Heart left ventricle (tissue), 16 donors: ENCODE data around the gene ATP2B2. TPM values are rescaled to one million over a fixed set of nuclear protein-coding genes. Genes with fewer than 3 reads are reported as not detected.

ENCODE experiments used
- ATAC-seq, 4 donors: fragments of 200-7000 bp; cut with Tn5 transposase; one replicate each; pipeline ENCODE4 v1.9.1; 2020 to 2022; ENCODE audit warnings: moderate library complexity in 4 of 4, mild to moderate bottlenecking in 3 of 4, moderate number of reproducible peaks in 1 of 4
- DNase-seq, 5 donors: peaks; one replicate each; pipeline ENCODE4 v3.0.0-alpha.2; 2020
- H3K27ac ChIP-seq, 12 donors: fragments of 200-600 bp; sonication (generic) in 4 of 12; one replicate each; pipeline versions ENCODE4 v1.5.0 to v1.8.0; 2016 to 2022; ENCODE audit warnings: mild to moderate bottlenecking in 2 of 12
- H3K27me3 ChIP-seq, 9 donors: fragments of 200-600 bp; sonication (generic) in 2 of 9; one replicate each; pipeline versions ENCODE4 v1.5.1 to v1.8.0; 2016 to 2022; ENCODE audit warnings: mild to moderate bottlenecking in 3 of 9
- H3K36me3 ChIP-seq, 9 donors: fragments of 200-600 bp; sonication (generic) in 2 of 9; one replicate each; pipeline versions ENCODE4 v1.5.0 to v1.8.0; 2018 to 2022; ENCODE audit warnings: mild to moderate bottlenecking in 2 of 9
- H3K4me1 ChIP-seq, 12 donors: fragments of 200-600 bp; sonication (generic) in 4 of 12; one replicate each; pipeline versions ENCODE4 v1.5.0 to v1.8.0; 2016 to 2022; ENCODE audit warnings: mild to moderate bottlenecking in 3 of 12
- H3K4me3 ChIP-seq, 12 donors: fragments of 200-600 bp; sonication (generic) in 4 of 12; one replicate each; pipeline versions ENCODE4 v1.5.0 to v1.8.0; 2017 to 2022; ENCODE audit warnings: mild to moderate bottlenecking in 9 of 12, moderate library complexity in 4 of 12
- H3K9me3 ChIP-seq, 12 donors: fragments of 200-600 bp; sonication (generic) in 4 of 12; one replicate each; pipeline versions ENCODE4 v1.5.0 to v1.8.0; 2016 to 2022; ENCODE audit warnings: mild to moderate bottlenecking in 1 of 12
- POLR2A ChIP-seq, 2 donors: fragments of 450-650 bp; IDR thresholded peaks; one replicate each; pipeline ENCODE4 v1.6.1; 2017; ENCODE audit warnings: antibody characterized with exemption in 2 of 2, mild to moderate bottlenecking in 2 of 2, moderate library complexity in 2 of 2
- WGBS, 4 donors: extraction: QIAGEN DNeasy Blood & Tissue Kit in 2 of 4; methylation state at CpG; one replicate each; pipeline versions ENCODE4 v1.1.5 to v1.1.7; 2013 to 2018; 5-methylcytosine and 5-hydroxymethylcytosine counted together
- intact Hi-C, 10 donors: fragments of 100-400 bp; cut with DNase I; formaldehyde crosslinking; loops; one replicate each; pipeline versions ENCODE4 v1.11.1 to v1.14.2; 2022
- polyA plus RNA-seq, 2 donors: library from polyadenylated mRNA; stranded (reverse); fragments of 200-250 nt; gene quantifications; one replicate each; pipeline ENCODE4 v1.2.3, GENCODE V29; 2013
- total RNA-seq, 9 donors: library from RNA; depleted of rRNA in 2 of 9; stranded (reverse); fragments of >200 nt in 2 of 9; fragmentation: NEBNext Ultra II Directional in 3 of 9; extraction: Animal tissue kit (Norgen Biotek cat#: 25700) in 3 of 9; gene quantifications; one replicate each; pipeline versions ENCODE4 v1.1.0 to v1.2.4, GENCODE V29; 2016 to 2023
- TF ChIP-seq, protein P1 (sequence below), 12 donors: fragments of 200-600 bp; sonication (generic) in 4 of 12; IDR thresholded peaks; one replicate each; pipeline versions ENCODE4 v1.5.0 to v1.8.0; 2018 to 2022; ENCODE audit warnings: antibody characterized with exemption in 12 of 12, mild to moderate bottlenecking in 5 of 12
- donor health status: ischemic (EF 13 %, LVEDD 7.1; RV severe dilation, severe dysfunction).
- donor health status: healthy with polysubstance abuse.
- donor health status: DM: no; HTN: yes; CAD: no.
- donor health status: DM: no; HTN: no; CAD: no.
- donor health status: ischemic (EF 25% LVEDD 6.9; RV normal size, moderate dysfunction).
- donor health status: ischemic (EF 25% LVEDD 5.7; RV mildly dilated, moderate dysfunction).
- donor health status: healthy.
- donor health status: DM: yes; HTN: yes; CAD: no.
- donor health status: ischemic (EF 35%, LVEDD 5.7; RV mildly dilated, moderate dysfunction).
- donor health status: nonischemic (EF 11% LVEDD 7.7; RV severe dilation, severe dysfunction).
- donor health status: DM: yes; HTN: yes; CAD: no.
- donor health status: PGD.
- donor health status: ischemic (EF 29% LVEDD 5.4; RV normal size, mild dysfunction).
- donor health status: nonischemic (EF 23%, LVEDD 6.1; RV moderate dilation, normal function).

ATP2B2 gene
- total and polyA plus RNA-seq, 11 donors = 0.01 to 0.35 (median 0.12) TPM; not detected in 3

- TF ChIP-seq, protein P1, sequence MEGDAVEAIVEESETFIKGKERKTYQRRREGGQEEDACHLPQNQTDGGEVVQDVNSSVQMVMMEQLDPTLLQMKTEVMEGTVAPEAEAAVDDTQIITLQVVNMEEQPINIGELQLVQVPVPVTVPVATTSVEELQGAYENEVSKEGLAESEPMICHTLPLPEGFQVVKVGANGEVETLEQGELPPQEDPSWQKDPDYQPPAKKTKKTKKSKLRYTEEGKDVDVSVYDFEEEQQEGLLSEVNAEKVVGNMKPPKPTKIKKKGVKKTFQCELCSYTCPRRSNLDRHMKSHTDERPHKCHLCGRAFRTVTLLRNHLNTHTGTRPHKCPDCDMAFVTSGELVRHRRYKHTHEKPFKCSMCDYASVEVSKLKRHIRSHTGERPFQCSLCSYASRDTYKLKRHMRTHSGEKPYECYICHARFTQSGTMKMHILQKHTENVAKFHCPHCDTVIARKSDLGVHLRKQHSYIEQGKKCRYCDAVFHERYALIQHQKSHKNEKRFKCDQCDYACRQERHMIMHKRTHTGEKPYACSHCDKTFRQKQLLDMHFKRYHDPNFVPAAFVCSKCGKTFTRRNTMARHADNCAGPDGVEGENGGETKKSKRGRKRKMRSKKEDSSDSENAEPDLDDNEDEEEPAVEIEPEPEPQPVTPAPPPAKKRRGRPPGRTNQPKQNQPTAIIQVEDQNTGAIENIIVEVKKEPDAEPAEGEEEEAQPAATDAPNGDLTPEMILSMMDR (IDR thresholded peaks at IDR 0.05) = no peak
- no peak for TF ChIP-seq POLR2A (IDR thresholded peaks at IDR 0.05)
- H3K4me3 ChIP-seq = no peak overlapping the region
- no peaks in the 10 kb centered on the region for H3K36me3 ChIP-seq
- H3K4me1 ChIP-seq = no peaks in the 10 kb centered on the region
- H3K9me3 ChIP-seq = no peaks in the 10 kb centered on the region
- intact Hi-C loops = no loop called here
- H3K27me3 ChIP-seq = peaks cover 0 to 7% (median 0%) of the 10 kb centered on the region in 9 donors
- 65 to 78% (median 77%) methylated on average over 11 to 12 of the region's 12 CpGs for WGBS, 4 donors
- H3K27ac ChIP-seq = no peak overlapping the region
- DNase-seq (peak in 2 of 5 donors; percentile 13 to 42), ATAC-seq (no peak)
Measured at GRCh38 chr3:10338591-10339353, 166.6 kb downstream of the ATP2B2 start.

DNA sequence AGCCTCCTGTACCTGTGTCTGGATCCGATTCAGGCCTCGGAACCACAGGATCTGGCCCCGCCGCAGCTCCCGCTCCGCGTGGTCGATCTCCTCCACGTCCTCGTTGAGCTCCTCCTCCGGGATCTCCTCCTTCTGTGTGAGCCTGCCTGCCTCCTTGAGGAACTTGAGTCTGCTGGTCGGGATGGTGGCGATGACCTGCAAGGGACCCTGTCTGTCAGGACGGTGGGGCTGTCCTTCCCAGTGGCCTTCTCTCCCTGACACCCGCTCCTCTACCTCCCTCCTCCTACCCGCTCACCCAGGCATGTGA is 167.3 kb downstream of the ATP2B2 start:
- Histone ChIP-seq H3K27me3 (peaks cover 0 to 7% (median 0%) of the 10 kb centered on the region in 9 donors), H3K27ac (no peak overlapping the region), H3K4me3 (no peak overlapping the region), H3K4me1 (no peaks in the 10 kb centered on the region), H3K36me3 (no peaks in the 10 kb centered on the region), H3K9me3 (no peaks in the 10 kb centered on the region)
- DNase-seq (peak in 2 of 5 donors; percentile 23 to 40), ATAC-seq (no peak)
- TF ChIP-seq POLR2A (IDR thresholded peaks at IDR 0.05) = no peak
- TF ChIP-seq, protein P1 (IDR thresholded peaks at IDR 0.05) = no peak
- intact Hi-C loops = no loop called here
- WGBS, 4 donors = 78 to 86% (median 81%) methylated on average over 16 of the region's 16 CpGs

GRCh38 chr3:10337323-10338163 is 167.8 kb downstream of the ATP2B2 start:
- ATAC-seq = peak in 1 of 4 donors; percentile 5
- peak in 2 of 5 donors; percentile 11 to 38 for DNase-seq
- Histone ChIP-seq H3K4me1 (no peaks in the 10 kb centered on the region), H3K27ac (no peak overlapping the region), H3K4me3 (no peak overlapping the region), H3K9me3 (no peaks in the 10 kb centered on the region), H3K27me3 (peaks cover 0 to 7% (median 0%) of the 10 kb centered on the region in 9 donors), H3K36me3 (no peaks in the 10 kb centered on the region)
- 81 to 87% (median 83%) methylated on average over 12 to 20 of the region's 20 CpGs for WGBS, 4 donors
- intact Hi-C loops = no loop called here
- TF ChIP-seq POLR2A (IDR thresholded peaks at IDR 0.05) = no peak
- TF ChIP-seq, protein P1 (IDR thresholded peaks at IDR 0.05) = no peak

GRCh38 chr3:10336761-10337160 is 168.6 kb downstream of the ATP2B2 start:
- intact Hi-C loops = no loop called here
- no peak for TF ChIP-seq POLR2A (IDR thresholded peaks at IDR 0.05)
- TF ChIP-seq, protein P1 (IDR thresholded peaks at IDR 0.05) = no peak
- no peak overlapping the region for H3K27ac ChIP-seq
- peak in 2 of 5 donors; percentile 10 to 35 for DNase-seq
- no peaks in the 10 kb centered on the region for H3K36me3 ChIP-seq
- no peaks in the 10 kb centered on the region for H3K4me1 ChIP-seq
- H3K4me3 ChIP-seq = no peak overlapping the region
- peaks cover 0 to 7% (median 0%) of the 10 kb centered on the region in 9 donors for H3K27me3 ChIP-seq
- ATAC-seq = no peak
- no peaks in the 10 kb centered on the region for H3K9me3 ChIP-seq
- WGBS, 4 donors = 90 to 93% (median 92%) methylated on average over 8 to 11 of the region's 11 CpGs
